Hepatocyte (in vitro differentiated cells): ENCODE data around the gene DNAH6. TPM values are rescaled to one million over a fixed set of nuclear protein-coding genes. Genes with fewer than 3 reads are reported as not detected.

Experiments used
- DNase-seq: peaks from one replicate; pipeline ENCODE4 v3.0.0-alpha.2; 2016; ENCODE audit warnings: low spot score
- H2AFZ ChIP-seq: fragments of 200-600 bp; sonication (generic); 2 replicates; pipeline ENCODE4 v1.6.0; 2016; ENCODE audit warnings: antibody characterized with exemption, mild to moderate bottlenecking
- H3K27ac ChIP-seq: fragments of 200-600 bp; sonication (generic); 2 replicates; pipeline ENCODE4 v1.5.1; 2016; ENCODE audit warnings: mild to moderate bottlenecking
- H3K27me3 ChIP-seq: fragments of 200-600 bp; sonication (generic); 2 replicates; pipeline ENCODE4 v1.6.1; 2016
- H3K36me3 ChIP-seq: fragments of 200-600 bp; sonication (generic); replicated peaks from 2 replicates; pipeline ENCODE4 v1.5.1; 2016; ENCODE audit warnings: low read depth; ENCODE audit not compliant: insufficient read depth
- H3K4me1 ChIP-seq: fragments of 200-600 bp; sonication (generic); 2 replicates; pipeline ENCODE4 v1.5.1; 2016; ENCODE audit warnings: mild to moderate bottlenecking, moderate library complexity; ENCODE audit not compliant: insufficient read depth
- H3K4me2 ChIP-seq: fragments of 200-600 bp; sonication (generic); 2 replicates; pipeline ENCODE4 v1.6.0; 2016
- H3K4me3 ChIP-seq: fragments of 200-600 bp; sonication (generic); 2 replicates; pipeline ENCODE4 v1.5.1; 2016; ENCODE audit warnings: mild to moderate bottlenecking
- H3K79me2 ChIP-seq: fragments of 200-600 bp; sonication (generic); 2 replicates; pipeline ENCODE4 v1.6.0; 2017; ENCODE audit warnings: mild to moderate bottlenecking
- H3K9me2 ChIP-seq: fragments of 200-600 bp; sonication (generic); replicated peaks from 2 replicates; pipeline ENCODE4 v1.6.0; 2017; ENCODE audit warnings: mild to moderate bottlenecking; ENCODE audit not compliant: insufficient read depth
- H3K9me3 ChIP-seq: fragments of 200-600 bp; sonication (generic); 2 replicates; pipeline ENCODE4 v1.5.1; 2016; ENCODE audit warnings: low read depth, mild to moderate bottlenecking
- H4K20me1 ChIP-seq: fragments of 200-600 bp; sonication (generic); 2 replicates; pipeline ENCODE4 v1.6.0; 2016; ENCODE audit warnings: mild to moderate bottlenecking; ENCODE audit not compliant: insufficient read depth, poor library complexity, severe bottlenecking
- CTCF ChIP-seq: fragments of 200-600 bp; sonication (generic); IDR thresholded peaks from 2 replicates; pipeline ENCODE4 v1.5.1; 2016; ENCODE audit warnings: antibody characterized with exemption, mild to moderate bottlenecking; ENCODE audit not compliant: poor library complexity
- EZH2 ChIP-seq: fragments of 200-600 bp; sonication (generic); IDR thresholded peaks from 2 replicates; pipeline ENCODE4 v1.6.1; 2016; ENCODE audit warnings: antibody characterized with exemption, mild to moderate bottlenecking, borderline replicate concordance
- EZH2phosphoT487 ChIP-seq: fragments of 200-600 bp; sonication (generic); IDR thresholded peaks from one replicate; pipeline ENCODE4 v1.6.1; 2018; ENCODE audit warnings: antibody characterized with exemption, mild to moderate bottlenecking, low read depth, moderate library complexity; ENCODE audit not compliant: unreplicated experiment, severe bottlenecking
- WGBS: methylation state at CpG from one replicate; pipeline ENCODE4 v1.1.6; 2016; ENCODE audit warnings: low lambda C conversion rate; ENCODE audit errors: missing lambda C conversion rate; 5-methylcytosine and 5-hydroxymethylcytosine counted together
- polyA plus RNA-seq: library from polyadenylated mRNA; unstranded; fragments of >200 nt; fragmentation: Nextera tagmentation; extraction: Ambion mirVana; gene quantifications from 2 replicates; pipeline ENCODE4 v1.2.1, GENCODE V29; 2016
- total RNA-seq: library from RNA; depleted of rRNA; stranded (reverse); fragments of >200 nt; gene quantifications from 2 replicates; pipeline ENCODE4 v1.2.3, GENCODE V29; 2014

Gene DNAH6
- total and polyA plus RNA-seq, 2 experiments from 2014 or later = 1.0 to 1.2 TPM

GRCh38 chr2:84782717-84783442 lies 266.6 kb downstream of the DNAH6 start:
- H3K36me3 ChIP-seq = no peaks in the 10 kb centered on the region
- H3K4me1 ChIP-seq = no peaks in the 10 kb centered on the region
- no peaks in the 10 kb centered on the region for H3K9me2 ChIP-seq
- H2AFZ ChIP-seq = no peak overlapping the region
- no peak overlapping the region for H3K4me3 ChIP-seq
- no peak overlapping the region for H3K27ac ChIP-seq
- H3K4me2 ChIP-seq = no peak overlapping the region
- no peak for DNase-seq
- H3K9me3 ChIP-seq = no peaks in the 10 kb centered on the region
- WGBS = 69% methylated on average over 1 of the region's 1 CpG
- no peaks in the 10 kb centered on the region for H3K79me2 ChIP-seq
- TF ChIP-seq EZH2phosphoT487 = no peak
- TF ChIP-seq EZH2 = no peak
- no peak for TF ChIP-seq CTCF
- H4K20me1 ChIP-seq = no peaks in the 10 kb centered on the region
- no peaks in the 10 kb centered on the region for H3K27me3 ChIP-seq

- Histone ChIP-seq H3K9me3 (no peaks in the 10 kb centered on the region), H3K36me3 (no peaks in the 10 kb centered on the region), H3K4me2 (no peak overlapping the region), H4K20me1 (no peaks in the 10 kb centered on the region), H3K79me2 (no peaks in the 10 kb centered on the region), H3K4me1 (no peaks in the 10 kb centered on the region), H3K4me3 (no peak overlapping the region), H3K9me2 (no peaks in the 10 kb centered on the region), H2AFZ (no peak overlapping the region), H3K27me3 (no peaks in the 10 kb centered on the region), H3K27ac (no peak overlapping the region)
- 90% methylated on average over 4 of the region's 4 CpGs for WGBS
- no peak for TF ChIP-seq EZH2phosphoT487
- no peak for TF ChIP-seq EZH2
- no peak for TF ChIP-seq CTCF
- no peak for DNase-seq
Measured at GRCh38 chr2:84785950-84786349, 269.7 kb downstream of the DNAH6 start.

- no peaks in the 10 kb centered on the region for H3K27me3 ChIP-seq
- no peak for DNase-seq
- no peaks in the 10 kb centered on the region for H3K9me2 ChIP-seq
- H4K20me1 ChIP-seq = no peaks in the 10 kb centered on the region
- TF ChIP-seq EZH2 (no peak), CTCF (no peak), EZH2phosphoT487 (no peak)
- no peak overlapping the region for H2AFZ ChIP-seq
- no peak overlapping the region for H3K27ac ChIP-seq
- no peaks in the 10 kb centered on the region for H3K36me3 ChIP-seq
- no peak overlapping the region for H3K4me3 ChIP-seq
- H3K79me2 ChIP-seq = no peaks in the 10 kb centered on the region
- no peak overlapping the region for H3K4me2 ChIP-seq
- H3K4me1 ChIP-seq = no peaks in the 10 kb centered on the region
- H3K9me3 ChIP-seq = no peaks in the 10 kb centered on the region
Measured at GRCh38 chr2:84786601-84787000, 270.3 kb downstream of the DNAH6 start.

- Histone ChIP-seq H3K79me2 (no peaks in the 10 kb centered on the region), H3K36me3 (no peaks in the 10 kb centered on the region), H3K9me3 (no peaks in the 10 kb centered on the region), H3K4me3 (no peak overlapping the region), H3K9me2 (no peaks in the 10 kb centered on the region), H3K27ac (no peak overlapping the region), H3K4me2 (no peak overlapping the region), H2AFZ (no peak overlapping the region), H3K4me1 (no peaks in the 10 kb centered on the region), H4K20me1 (no peaks in the 10 kb centered on the region), H3K27me3 (no peaks in the 10 kb centered on the region)
- WGBS = 94% methylated on average over 1 of the region's 1 CpG
- no peak for TF ChIP-seq EZH2phosphoT487
- no peak for TF ChIP-seq EZH2
- TF ChIP-seq CTCF = no peak
- no peak for DNase-seq
Measured at GRCh38 chr2:84788027-84788426, 271.7 kb downstream of the DNAH6 start.
